K562 treated with DMSO at 1 percent for 4 hours (cell line): Measurements from ENCODE around the gene FASTKD1. TPM values are rescaled to one million over a fixed set of nuclear protein-coding genes. Genes with fewer than 3 reads are reported as not detected.

Source experiments
- total RNA-seq: library from RNA; unstranded; fragments of 300-600 nt; gene quantifications from 2 replicates; pipeline ENCODE4 v1.2.3, GENCODE V29; 2022; ENCODE audit not compliant: insufficient read depth

FASTKD1 gene, protein sequence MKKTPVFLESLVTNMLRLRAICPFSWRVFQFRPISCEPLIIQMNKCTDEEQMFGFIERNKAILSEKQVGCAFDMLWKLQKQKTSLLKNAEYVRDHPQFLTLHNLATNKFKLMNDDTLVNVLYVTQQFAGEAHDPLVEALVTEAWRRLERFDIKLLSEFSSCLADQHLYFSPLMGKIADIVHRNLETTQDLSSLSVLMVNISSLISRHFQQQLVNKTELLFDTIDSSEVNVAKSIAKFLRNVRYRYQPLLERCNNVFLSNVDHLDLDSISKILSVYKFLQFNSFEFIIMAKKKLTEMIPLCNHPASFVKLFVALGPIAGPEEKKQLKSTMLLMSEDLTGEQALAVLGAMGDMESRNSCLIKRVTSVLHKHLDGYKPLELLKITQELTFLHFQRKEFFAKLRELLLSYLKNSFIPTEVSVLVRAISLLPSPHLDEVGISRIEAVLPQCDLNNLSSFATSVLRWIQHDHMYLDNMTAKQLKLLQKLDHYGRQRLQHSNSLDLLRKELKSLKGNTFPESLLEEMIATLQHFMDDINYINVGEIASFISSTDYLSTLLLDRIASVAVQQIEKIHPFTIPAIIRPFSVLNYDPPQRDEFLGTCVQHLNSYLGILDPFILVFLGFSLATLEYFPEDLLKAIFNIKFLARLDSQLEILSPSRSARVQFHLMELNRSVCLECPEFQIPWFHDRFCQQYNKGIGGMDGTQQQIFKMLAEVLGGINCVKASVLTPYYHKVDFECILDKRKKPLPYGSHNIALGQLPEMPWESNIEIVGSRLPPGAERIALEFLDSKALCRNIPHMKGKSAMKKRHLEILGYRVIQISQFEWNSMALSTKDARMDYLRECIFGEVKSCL
- total RNA-seq = 28.8 and 46.2 TPM in 2 replicates

DNA sequence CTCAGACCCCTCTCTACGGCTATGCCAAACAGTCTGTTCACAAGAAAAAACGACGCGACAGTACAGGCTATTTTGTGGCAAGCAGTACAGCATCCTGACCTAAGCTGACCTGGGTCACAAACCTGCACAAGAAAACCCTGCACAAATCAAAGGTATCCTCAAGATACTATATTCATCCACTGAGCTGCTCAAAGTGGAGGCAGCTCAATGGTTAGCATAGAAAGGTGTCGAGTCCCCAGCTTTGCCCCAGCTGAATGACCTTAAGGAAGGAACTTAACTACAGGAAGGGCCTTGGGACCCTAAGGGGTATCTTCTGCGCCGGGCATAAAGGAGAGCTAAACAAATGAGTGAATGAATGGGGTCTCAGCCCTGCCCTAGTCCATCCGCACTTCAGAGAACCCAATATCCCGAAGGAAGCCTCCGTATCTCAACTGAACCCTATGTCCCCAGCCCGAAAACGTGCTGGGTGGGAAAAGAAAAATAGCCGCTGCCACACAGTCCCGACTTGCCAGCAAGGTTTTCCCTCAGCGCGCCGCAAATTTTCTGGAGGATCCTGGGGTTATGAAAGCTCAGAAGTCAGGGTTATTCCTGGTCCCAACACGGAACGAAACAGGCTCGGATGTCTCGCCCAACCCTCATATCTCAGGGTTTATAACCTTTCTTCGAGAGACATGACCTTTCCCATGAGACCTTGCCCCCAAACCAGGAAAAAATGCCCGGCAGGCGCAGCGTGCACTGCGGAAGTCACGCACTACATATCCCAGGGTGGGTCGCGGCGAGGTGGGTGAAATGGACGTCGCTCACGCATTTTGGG, at the start of gene FASTKD1:
Gene FASTKD1, minus strand, starts transcription at position 706 of the 814 bp plus-strand sequence. CDS start 1,836 bp downstream, outside the sequence.

DNA sequence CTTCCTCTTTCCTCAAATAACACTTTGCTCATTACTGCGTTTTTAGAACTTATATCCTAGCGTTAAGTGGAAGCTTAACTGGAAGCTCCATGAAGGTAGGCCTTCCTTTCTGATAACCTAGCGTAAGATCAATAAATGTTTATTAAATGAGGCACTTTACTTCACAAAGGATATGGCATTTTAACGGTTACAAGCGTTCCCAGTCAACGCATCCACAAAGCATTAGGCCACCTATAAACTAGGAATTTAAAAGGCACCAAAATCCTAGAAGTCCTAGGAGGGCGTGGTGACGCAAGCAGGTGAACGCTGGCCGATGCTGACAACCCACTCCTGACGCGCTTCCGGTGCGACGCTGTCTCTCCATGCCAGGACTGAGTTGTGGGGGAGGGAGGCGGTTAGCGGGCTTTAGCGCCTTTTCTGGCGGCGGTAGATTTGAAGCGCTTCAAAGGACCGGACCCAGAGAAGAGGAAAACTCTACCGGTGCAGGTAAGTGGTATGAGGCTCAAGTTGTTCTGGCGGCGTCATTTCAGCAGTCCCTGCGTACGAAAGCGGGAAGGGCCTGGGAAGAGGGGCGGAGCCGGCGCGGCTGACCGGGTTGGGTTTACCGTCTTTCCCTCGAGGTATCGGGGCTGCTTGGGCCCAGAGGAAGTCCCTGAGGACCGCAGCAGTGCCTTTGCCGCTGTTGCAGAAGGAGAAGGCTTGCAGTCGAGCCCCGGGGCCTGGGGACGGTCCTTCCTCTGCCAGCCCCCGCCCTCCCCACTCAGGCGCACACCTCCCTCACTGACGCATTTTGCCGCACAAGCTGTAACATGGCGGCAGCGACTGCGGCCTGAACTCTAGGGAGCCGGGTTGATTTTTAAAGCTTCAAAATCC, 10.6 kb upstream of the FASTKD1 start, which contains the start of gene PPIG:
Gene PPIG, plus strand, starts transcription at position 347 of the 873 bp plus-strand sequence. CDS start 19,691 bp downstream, outside the sequence.

DNA sequence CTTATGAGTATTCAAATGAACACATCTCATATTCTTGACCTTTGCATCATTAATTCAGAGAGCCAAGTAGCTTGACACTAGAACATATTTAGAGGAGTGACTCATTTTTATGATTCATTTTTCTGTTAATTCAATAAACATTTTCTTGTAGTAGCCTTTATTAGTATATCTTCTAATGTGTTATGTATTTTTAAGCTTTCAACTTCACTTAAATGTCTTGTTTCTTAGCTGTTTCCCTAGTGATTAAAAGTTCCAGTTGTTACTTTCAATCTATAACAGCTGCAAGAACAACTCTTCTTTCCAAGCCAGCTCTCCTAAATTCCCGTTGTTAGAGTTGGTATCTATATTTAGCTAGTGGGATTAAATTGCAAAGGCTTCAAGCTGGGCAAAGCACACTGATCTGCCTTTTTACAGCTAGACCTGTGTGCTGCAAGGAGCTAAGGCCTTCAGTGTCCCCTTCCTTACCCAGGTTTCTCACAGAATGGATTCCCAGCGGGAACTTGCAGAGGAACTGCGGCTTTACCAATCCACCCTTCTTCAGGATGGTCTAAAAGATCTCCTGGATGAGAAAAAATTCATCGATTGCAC, 64.3 kb downstream of the FASTKD1 start, which contains the start of gene KLHL41:
Gene KLHL41, plus strand, starts transcription at position 405 of the 588 bp plus-strand sequence. Its CDS starts 77 bp downstream, at position 482.

Other genes with a start within 250 kb of the FASTKD1 start
- gene LRP2, start 211.3 kb downstream of the FASTKD1 start, total RNA-seq = 0.11 and 0.19 TPM in 2 replicates
- 1.8 and 2.0 TPM in 2 replicates for gene BBS5, start 94.4 kb downstream of the FASTKD1 start, total RNA-seq
- gene KLHL41, start 64.2 kb downstream of the FASTKD1 start, total RNA-seq = 3.3 TPM in 1 of 2 replicates, not detected in the other
- 29.8 and 34.7 TPM in 2 replicates for gene PPIG, start 10.5 kb upstream of the FASTKD1 start, total RNA-seq
- gene CFAP210, start 120.5 kb upstream of the FASTKD1 start, total RNA-seq = 1.6 and 2.0 TPM in 2 replicates
- 4.3 and 9.1 TPM in 2 replicates for gene PHOSPHO2, start 120.6 kb upstream of the FASTKD1 start, total RNA-seq
- gene KLHL23, start 160.0 kb upstream of the FASTKD1 start, total RNA-seq = 9.3 and 14.1 TPM in 2 replicates
- gene SSB, start 225.0 kb upstream of the FASTKD1 start, total RNA-seq = 163 and 198 TPM in 2 replicates